ENCODE data around the gene MRPL53. TPM values are rescaled to one million over a fixed set of nuclear protein-coding genes. Genes with fewer than 3 reads are reported as not detected.

MRPL53 gene
- 54.4 TPM for total RNA-seq

- ATAC-seq (peak; percentile 97), DNase-seq (ENCODE audit: low spot score) (peak; percentile 98)
- intact Hi-C loops (cut with DNase I) = no loop called here
Measured at GRCh38 chr2:74472086-74472944, at the start of gene MRPL53. Gene MRPL53 (minus strand): TSS chr2:74472680. CDS start chr2:74472660, 20 bp downstream.

- intact Hi-C loops (cut with DNase I) = no loop called here
- DNase-seq (ENCODE audit: low spot score) (no peak), ATAC-seq (no peak)
Measured at GRCh38 chr2:74516650-74517049, 44.2 kb upstream of the MRPL53 start.

GRCh38 chr2:74515981-74516633, 43.6 kb upstream of the MRPL53 start:
- intact Hi-C loops (cut with DNase I) = no loop called here

GRCh38 chr2:74515271-74515980, 42.9 kb upstream of the MRPL53 start:
- DNase-seq (ENCODE audit: low spot score) (no peak), ATAC-seq (no peak)
- intact Hi-C loops (cut with DNase I) = no loop called here

More at GRCh38 chr2:74515981-74516633, 43.6 kb upstream of the MRPL53 start:
- ATAC-seq (peak; percentile 72), DNase-seq (ENCODE audit: low spot score) (peak; percentile 77)

GRCh38 chr2:74514368-74515270, 42.1 kb upstream of the MRPL53 start, which contains the start of gene TLX2:
Gene TLX2 (plus strand): TSS chr2:74514450. CDS start chr2:74514807, 357 bp downstream.
- intact Hi-C loops (cut with DNase I) = no loop called here
- DNase-seq (ENCODE audit: low spot score) (no peak), ATAC-seq (no peak)

- DNase-seq (ENCODE audit: low spot score) (no peak), ATAC-seq (no peak)
Measured at GRCh38 chr2:74513605-74514367, 41.3 kb upstream of the MRPL53 start.

GRCh38 chr2:74512744-74513604, 40.5 kb upstream of the MRPL53 start:
- ATAC-seq (no peak), DNase-seq (ENCODE audit: low spot score) (no peak)
- intact Hi-C loops (cut with DNase I) = no loop called here

More at GRCh38 chr2:74513605-74514367, 41.3 kb upstream of the MRPL53 start:
- intact Hi-C loops (cut with DNase I) = no loop called here

GRCh38 chr2:74511104-74511989, 38.9 kb upstream of the MRPL53 start:
- intact Hi-C loops (cut with DNase I) = no loop called here
- DNase-seq (ENCODE audit: low spot score) (no peak), ATAC-seq (no peak)

GRCh38 chr2:74510272-74510671, 37.8 kb upstream of the MRPL53 start:
- DNase-seq (ENCODE audit: low spot score) (no peak), ATAC-seq (no peak)
- intact Hi-C loops (cut with DNase I) = no loop called here

- ATAC-seq = peak; percentile 28
- intact Hi-C loops (cut with DNase I) = no loop called here
Measured at GRCh38 chr2:74507926-74508520, 35.5 kb upstream of the MRPL53 start.

GRCh38 chr2:74507145-74507925, 34.9 kb upstream of the MRPL53 start, which contains the start of gene PCGF1:
Gene PCGF1 (minus strand): TSS chr2:74507695. CDS start chr2:74507668, 27 bp downstream.
- DNase-seq (ENCODE audit: low spot score) = peak; percentile 100
- intact Hi-C loops (cut with DNase I) = no loop called here
- ATAC-seq = peak; percentile 98

More at GRCh38 chr2:74507926-74508520, 35.5 kb upstream of the MRPL53 start:
- DNase-seq (ENCODE audit: low spot score) = peak; percentile 72

GRCh38 chr2:74505448-74506246, 33.2 kb upstream of the MRPL53 start:
- no peak for ATAC-seq
- no peak for DNase-seq (ENCODE audit: low spot score)
- intact Hi-C loops (cut with DNase I) = no loop called here

- ATAC-seq (no peak), DNase-seq (ENCODE audit: low spot score) (no peak)
- intact Hi-C loops (cut with DNase I) = no loop called here
Measured at GRCh38 chr2:74504591-74504990, 32.1 kb upstream of the MRPL53 start.

All from sciatic nerve (tissue), 2 donors.